ENCODE measurements around the gene IL10RA.

IL10RA gene

GRCh38 chr11:117978991-117979390 is 7.2 kb upstream of the IL10RA start:
- Histone ChIP-seq H3K4me1 (ENCODE audit: insufficient read depth, low read length, severe bottlenecking) (no peaks in the 10 kb centered on the region), H3K9ac (ENCODE audit: low read length) (no peak overlapping the region), H3K9me3 (ENCODE audit: low read length) (no peaks in the 10 kb centered on the region), H4K20me1 (ENCODE audit: insufficient read depth, low read length) (no peaks in the 10 kb centered on the region), H2AFZ (ENCODE audit: low read length) (no peak overlapping the region), H3K27ac (ENCODE audit: low read depth, low read length, poor library complexity, severe bottlenecking) (no peak overlapping the region), H3K36me3 (ENCODE audit: insufficient read depth, low read length) (no peaks in the 10 kb centered on the region; the same call in 1 of the 2 replicates), H3K4me3 (ENCODE audit: low read depth, low read length, poor library complexity, severe bottlenecking) (no peak overlapping the region), H3K9me2 (ENCODE audit: low read depth, low read length) (no peaks in the 10 kb centered on the region), H3K27me3 (ENCODE audit: insufficient read depth, low read length) (no peaks in the 10 kb centered on the region), H3F3A (ENCODE audit: insufficient read depth, low read length) (no peaks in the 10 kb centered on the region), H3K4me2 (ENCODE audit: low read length) (no peak overlapping the region), H3K79me2 (ENCODE audit: insufficient read depth, low read length) (no peaks in the 10 kb centered on the region)
- no peak for TF ChIP-seq EZH2 (IDR thresholded peaks at IDR 0.05; ENCODE audit: borderline replicate concordance, low read length)

- no peak overlapping the region for H3K9ac ChIP-seq (ENCODE audit: low read length)
- H2AFZ ChIP-seq (ENCODE audit: low read length), result no peak overlapping the region
- no peaks in the 10 kb centered on the region for H3K9me2 ChIP-seq (ENCODE audit: low read depth, low read length)
- no peaks in the 10 kb centered on the region for H3K27me3 ChIP-seq (ENCODE audit: insufficient read depth, low read length)
- H3K36me3 ChIP-seq (ENCODE audit: insufficient read depth, low read length), result no peaks in the 10 kb centered on the region; the same call in 1 of the 2 replicates
- H3F3A ChIP-seq (ENCODE audit: insufficient read depth, low read length), result no peaks in the 10 kb centered on the region
- no peak overlapping the region for H3K27ac ChIP-seq (ENCODE audit: low read depth, low read length, poor library complexity, severe bottlenecking)
- H3K79me2 ChIP-seq (ENCODE audit: insufficient read depth, low read length), result no peaks in the 10 kb centered on the region
- no peaks in the 10 kb centered on the region for H3K4me1 ChIP-seq (ENCODE audit: insufficient read depth, low read length, severe bottlenecking)
- H3K4me3 ChIP-seq (ENCODE audit: low read depth, low read length, poor library complexity, severe bottlenecking), result no peak overlapping the region
- no peak for TF ChIP-seq CTCF (IDR thresholded peaks at IDR 0.05; ENCODE audit: low read length)
- no peak for TF ChIP-seq EZH2 (IDR thresholded peaks at IDR 0.05; ENCODE audit: borderline replicate concordance, low read length)
- no peaks in the 10 kb centered on the region for H4K20me1 ChIP-seq (ENCODE audit: insufficient read depth, low read length)
- no peak overlapping the region for H3K4me2 ChIP-seq (ENCODE audit: low read length)
- H3K9me3 ChIP-seq (ENCODE audit: low read length), result no peaks in the 10 kb centered on the region
These were observed 6.5 kb upstream of the IL10RA start for GRCh38 chr11:117979481-117980211.

GRCh38 chr11:117980280-117980679 is 5.9 kb upstream of the IL10RA start:
- H3K4me2 ChIP-seq (ENCODE audit: low read length), result no peak overlapping the region
- H2AFZ ChIP-seq (ENCODE audit: low read length), result no peak overlapping the region
- no peak for TF ChIP-seq EZH2 (IDR thresholded peaks at IDR 0.05; ENCODE audit: borderline replicate concordance, low read length)
- TF ChIP-seq CTCF (IDR thresholded peaks at IDR 0.05; ENCODE audit: low read length), result no peak
- no peaks in the 10 kb centered on the region for H3K79me2 ChIP-seq (ENCODE audit: insufficient read depth, low read length)
- no peaks in the 10 kb centered on the region for H3K4me1 ChIP-seq (ENCODE audit: insufficient read depth, low read length, severe bottlenecking)
- H3K9me2 ChIP-seq (ENCODE audit: low read depth, low read length), result no peaks in the 10 kb centered on the region
- H3K9ac ChIP-seq (ENCODE audit: low read length), result no peak overlapping the region
- no peaks in the 10 kb centered on the region for H4K20me1 ChIP-seq (ENCODE audit: insufficient read depth, low read length)
- no peak overlapping the region for H3K27ac ChIP-seq (ENCODE audit: low read depth, low read length, poor library complexity, severe bottlenecking)
- H3F3A ChIP-seq (ENCODE audit: insufficient read depth, low read length), result no peaks in the 10 kb centered on the region
- no peak overlapping the region for H3K4me3 ChIP-seq (ENCODE audit: low read depth, low read length, poor library complexity, severe bottlenecking)
- no peaks in the 10 kb centered on the region for H3K9me3 ChIP-seq (ENCODE audit: low read length)
- H3K27me3 ChIP-seq (ENCODE audit: insufficient read depth, low read length), result no peaks in the 10 kb centered on the region
- no peaks in the 10 kb centered on the region; the same call in 1 of the 2 replicates for H3K36me3 ChIP-seq (ENCODE audit: insufficient read depth, low read length)

GRCh38 chr11:117980720-117981119 is 5.5 kb upstream of the IL10RA start:
- Histone ChIP-seq H3K4me3 (ENCODE audit: low read depth, low read length, poor library complexity, severe bottlenecking) (no peak overlapping the region), H3K4me1 (ENCODE audit: insufficient read depth, low read length, severe bottlenecking) (no peaks in the 10 kb centered on the region), H4K20me1 (ENCODE audit: insufficient read depth, low read length) (no peaks in the 10 kb centered on the region), H3K79me2 (ENCODE audit: insufficient read depth, low read length) (no peaks in the 10 kb centered on the region), H3K9me2 (ENCODE audit: low read depth, low read length) (no peaks in the 10 kb centered on the region), H3K9me3 (ENCODE audit: low read length) (no peaks in the 10 kb centered on the region), H3K9ac (ENCODE audit: low read length) (no peak overlapping the region), H3K36me3 (ENCODE audit: insufficient read depth, low read length) (no peaks in the 10 kb centered on the region; the same call in 1 of the 2 replicates), H3F3A (ENCODE audit: insufficient read depth, low read length) (no peaks in the 10 kb centered on the region), H3K27me3 (ENCODE audit: insufficient read depth, low read length) (no peaks in the 10 kb centered on the region), H3K27ac (ENCODE audit: low read depth, low read length, poor library complexity, severe bottlenecking) (no peak overlapping the region), H2AFZ (ENCODE audit: low read length) (no peak overlapping the region), H3K4me2 (ENCODE audit: low read length) (no peak overlapping the region)
- TF ChIP-seq CTCF (IDR thresholded peaks at IDR 0.05; ENCODE audit: low read length) (no peak), EZH2 (IDR thresholded peaks at IDR 0.05; ENCODE audit: borderline replicate concordance, low read length) (no peak)
